GM06990 (cell line): ENCODE measurements around the gene SMPD2.

Source experiments
- DNase-seq: peaks from one replicate; pipeline ENCODE4 v3.0.0-alpha.2; 2011; ENCODE audit not compliant: insufficient read length; ENCODE audit errors: extremely low read depth
- H3K27me3 ChIP-seq: replicated peaks from 2 replicates; pipeline ENCODE4 v1.6.0; 2011; ENCODE audit warnings: low read length; ENCODE audit not compliant: control insufficient read depth, insufficient read depth
- H3K36me3 ChIP-seq: 2 replicates; pipeline ENCODE4 v1.5.1; 2011; ENCODE audit warnings: low read length; ENCODE audit not compliant: control insufficient read depth, insufficient read depth
- H3K4me3 ChIP-seq: replicated peaks from 2 replicates; pipeline ENCODE4 v1.5.1; 2011; ENCODE audit warnings: low read depth, mild to moderate bottlenecking, control low read depth, low read length
- TF ChIP-seq, protein P1 (sequence below): IDR thresholded peaks from 2 replicates; pipeline ENCODE4 v1.5.1; 2011; ENCODE audit warnings: low read length, control low read depth, mild to moderate bottlenecking, inconsistent platforms; ENCODE audit not compliant: insufficient read depth, poor library complexity, severe bottlenecking

Gene SMPD2

DNA sequence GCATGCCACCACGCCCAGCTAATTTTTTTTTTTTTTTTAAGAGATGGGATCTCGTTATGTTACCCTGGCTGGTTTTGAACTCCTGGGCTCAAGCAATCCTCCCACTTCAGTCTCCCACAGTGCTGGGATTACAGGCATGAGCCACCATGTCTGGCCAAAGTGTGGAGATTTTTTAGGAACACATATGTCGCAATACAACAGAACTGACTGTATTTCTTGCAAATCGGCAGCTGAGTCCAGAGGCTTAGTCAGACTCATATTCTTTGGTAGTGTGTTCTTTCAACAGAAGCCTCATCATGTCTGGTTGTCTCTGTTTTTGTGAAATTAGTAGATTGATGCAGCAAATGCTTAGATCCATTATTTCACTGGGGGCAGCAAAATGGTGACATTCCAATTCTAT lies 34.3 kb upstream of the SMPD2 start:
- Histone ChIP-seq H3K27me3 (no peaks in the 10 kb centered on the region; the same call in 1 of the 2 replicates), H3K36me3 (no peaks in the 10 kb centered on the region), H3K4me3 (no peak overlapping the region)
- TF ChIP-seq, protein P1, sequence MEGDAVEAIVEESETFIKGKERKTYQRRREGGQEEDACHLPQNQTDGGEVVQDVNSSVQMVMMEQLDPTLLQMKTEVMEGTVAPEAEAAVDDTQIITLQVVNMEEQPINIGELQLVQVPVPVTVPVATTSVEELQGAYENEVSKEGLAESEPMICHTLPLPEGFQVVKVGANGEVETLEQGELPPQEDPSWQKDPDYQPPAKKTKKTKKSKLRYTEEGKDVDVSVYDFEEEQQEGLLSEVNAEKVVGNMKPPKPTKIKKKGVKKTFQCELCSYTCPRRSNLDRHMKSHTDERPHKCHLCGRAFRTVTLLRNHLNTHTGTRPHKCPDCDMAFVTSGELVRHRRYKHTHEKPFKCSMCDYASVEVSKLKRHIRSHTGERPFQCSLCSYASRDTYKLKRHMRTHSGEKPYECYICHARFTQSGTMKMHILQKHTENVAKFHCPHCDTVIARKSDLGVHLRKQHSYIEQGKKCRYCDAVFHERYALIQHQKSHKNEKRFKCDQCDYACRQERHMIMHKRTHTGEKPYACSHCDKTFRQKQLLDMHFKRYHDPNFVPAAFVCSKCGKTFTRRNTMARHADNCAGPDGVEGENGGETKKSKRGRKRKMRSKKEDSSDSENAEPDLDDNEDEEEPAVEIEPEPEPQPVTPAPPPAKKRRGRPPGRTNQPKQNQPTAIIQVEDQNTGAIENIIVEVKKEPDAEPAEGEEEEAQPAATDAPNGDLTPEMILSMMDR, result no peak
- DNase-seq, result no peak

- Histone ChIP-seq H3K4me3 (no peak overlapping the region), H3K36me3 (no peaks in the 10 kb centered on the region), H3K27me3 (no peaks in the 10 kb centered on the region; the same call in 1 of the 2 replicates)
- TF ChIP-seq, protein P1, result no peak
- DNase-seq, result no peak
These were observed 29.5 kb upstream of the SMPD2 start for GRCh38 chr6:109411034-109411433.

DNA sequence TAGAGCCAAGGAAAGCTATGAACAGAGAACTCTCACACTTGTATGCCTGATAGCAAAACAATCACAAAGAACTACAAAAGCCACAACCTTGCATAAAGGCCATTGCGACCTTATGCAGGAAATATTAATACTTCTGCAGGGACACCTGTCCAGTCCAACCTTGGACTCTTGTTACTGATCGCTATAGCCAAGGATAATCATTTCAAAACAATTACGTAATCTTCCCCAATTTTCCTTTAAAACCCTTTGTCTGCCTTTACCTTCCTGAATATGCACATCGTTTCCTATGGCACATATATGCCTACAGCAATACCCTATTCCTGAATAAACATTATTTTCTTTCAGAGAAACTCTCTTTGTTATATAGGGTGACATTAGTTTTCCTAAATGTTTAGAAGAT lies 22.9 kb upstream of the SMPD2 start:
- H3K4me3 ChIP-seq, result no peak overlapping the region
- H3K27me3 ChIP-seq, result no peaks in the 10 kb centered on the region
- TF ChIP-seq, protein P1, result no peak
- no peak for DNase-seq
- no peaks in the 10 kb centered on the region for H3K36me3 ChIP-seq

DNA sequence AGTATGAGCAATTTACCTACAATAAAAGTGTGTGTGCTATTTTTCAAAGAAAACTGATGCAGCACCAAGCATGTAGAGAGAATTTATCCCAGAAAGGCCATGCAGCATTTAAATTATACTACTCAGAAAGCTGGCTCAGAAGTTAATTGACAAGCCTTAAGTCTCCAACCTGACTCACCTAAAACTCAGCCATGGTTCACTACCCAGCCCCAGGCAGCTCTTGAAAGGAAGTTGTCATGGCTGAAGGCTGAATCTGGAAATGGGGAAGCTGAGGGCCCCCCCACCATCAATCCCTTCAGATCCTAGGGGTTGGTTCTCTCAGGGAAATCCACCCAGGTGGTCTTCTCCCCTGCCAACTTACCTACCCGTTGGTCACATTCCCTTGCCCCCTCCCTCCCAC lies 19.8 kb upstream of the SMPD2 start:
- no peak overlapping the region for H3K4me3 ChIP-seq
- no peak for DNase-seq
- no peaks in the 10 kb centered on the region for H3K36me3 ChIP-seq
- no peaks in the 10 kb centered on the region for H3K27me3 ChIP-seq
- TF ChIP-seq, protein P1, result no peak

DNA sequence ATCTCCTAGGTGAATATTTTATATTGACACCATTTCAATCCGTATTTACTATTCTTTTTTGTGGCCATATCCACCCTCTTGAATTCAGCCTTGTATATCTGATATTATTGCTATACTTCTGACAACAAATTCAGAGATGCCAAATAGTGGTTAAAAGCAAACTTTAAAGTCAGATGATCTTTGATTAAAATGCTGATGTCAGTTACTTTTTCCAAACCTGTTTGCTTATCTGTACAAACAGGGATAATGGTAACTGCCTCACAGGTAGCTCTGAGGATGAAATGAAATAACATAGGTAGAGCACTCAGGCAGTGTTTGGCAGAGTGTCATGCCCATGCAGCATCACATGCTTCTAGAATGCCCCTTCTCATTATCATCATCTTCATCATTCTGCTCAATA lies 19.3 kb upstream of the SMPD2 start:
- TF ChIP-seq, protein P1, result no peak
- H3K27me3 ChIP-seq, result no peaks in the 10 kb centered on the region

DNA sequence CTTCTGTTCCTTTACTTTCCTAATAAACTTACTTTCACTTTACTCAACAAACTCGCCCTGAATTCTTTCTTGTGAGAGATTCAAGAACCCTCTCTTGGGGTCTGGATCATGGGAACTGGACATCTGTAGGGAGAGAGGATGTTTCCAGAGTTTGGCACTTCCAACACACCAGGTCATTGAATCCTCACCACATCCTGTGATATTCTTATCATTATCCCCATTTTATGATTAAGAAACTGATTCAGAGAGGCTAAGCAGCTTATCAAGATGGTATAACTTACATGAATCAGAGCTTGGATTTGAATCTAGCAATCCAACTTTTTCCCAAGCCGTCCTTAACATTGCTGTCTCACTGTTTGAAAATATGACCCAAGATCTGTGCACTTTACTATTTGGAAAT lies 15.6 kb upstream of the SMPD2 start:
- Histone ChIP-seq H3K27me3 (no peaks in the 10 kb centered on the region), H3K36me3 (no peaks in the 10 kb centered on the region), H3K4me3 (no peak overlapping the region)
- TF ChIP-seq, protein P1, result no peak
- DNase-seq, result no peak

More for the DNA sequence above, 19.3 kb upstream of the SMPD2 start:
- no peak overlapping the region for H3K4me3 ChIP-seq
- no peaks in the 10 kb centered on the region for H3K36me3 ChIP-seq
- no peak for DNase-seq
